NCI-H2227 (cell line): ENCODE results near the gene TNPO1.
"Not testable (repeated sequence)": the region's sequence is repeated elsewhere in the genome, so short reads cannot be mapped to it uniquely, and the experiment has no call there.

Source experiments
- DNase-seq: peaks from one replicate; lab custom pipeline; 2025; ENCODE audit not compliant: unreplicated experiment; lab: John Stamatoyannopoulos, UW

The TNPO1 gene

GRCh38 chr5:72925336-72926010, 109.0 kb downstream of the TNPO1 start:
- no peak for DNase-seq

- DNase-seq = not testable (repeated sequence)
Measured at GRCh38 chr5:72932686-72933085, 116.2 kb downstream of the TNPO1 start.

- DNase-seq = not testable (repeated sequence)
Measured at GRCh38 chr5:72934953-72935725, 118.7 kb downstream of the TNPO1 start.

- DNase-seq = no peak
Measured at GRCh38 chr5:72936893-72937292, 120.4 kb downstream of the TNPO1 start.

GRCh38 chr5:72937517-72938061, 121.1 kb downstream of the TNPO1 start:
- no peak for DNase-seq

GRCh38 chr5:72938206-72938605, 121.7 kb downstream of the TNPO1 start:
- no peak for DNase-seq

GRCh38 chr5:72940082-72940481, 123.6 kb downstream of the TNPO1 start:
- no peak for DNase-seq

GRCh38 chr5:72943307-72943706, 126.8 kb downstream of the TNPO1 start:
- DNase-seq = no peak

GRCh38 chr5:72947498-72947897, 131.0 kb downstream of the TNPO1 start:
- DNase-seq = no peak

GRCh38 chr5:72949481-72949880, 133.0 kb downstream of the TNPO1 start:
- DNase-seq = no peak

- DNase-seq = no peak
Measured at GRCh38 chr5:72951671-72952468, 135.4 kb downstream of the TNPO1 start.

GRCh38 chr5:72954389-72954788, 137.9 kb downstream of the TNPO1 start:
- no peak for DNase-seq

- DNase-seq = peak; percentile 71
Measured at GRCh38 chr5:72955143-72955767, 138.8 kb downstream of the TNPO1 start.

GRCh38 chr5:72955768-72956323, 139.4 kb downstream of the TNPO1 start, which contains the start of gene FCHO2:
Gene FCHO2 (plus strand): TSS chr5:72956041. CDS start chr5:72956097, 56 bp downstream.
- peak; percentile 95 for DNase-seq

- peak; percentile 62 for DNase-seq
Measured at GRCh38 chr5:72956324-72957140, 140.1 kb downstream of the TNPO1 start.

- DNase-seq = no peak
Measured at GRCh38 chr5:72957337-72957736, 140.9 kb downstream of the TNPO1 start.

GRCh38 chr5:72959257-72959656, 142.8 kb downstream of the TNPO1 start:
- no peak for DNase-seq
